ENCODE results near the gene SELENOO.
"Not testable (repeated sequence)": the region's sequence is repeated elsewhere in the genome, so short reads cannot be mapped to it uniquely, and the experiment has no call there.

Gene SELENOO

GRCh38 chr22:50197856-50198623, 2.8 kb upstream of the SELENOO start:
- H3K36me3 Mint-ChIP-seq = peaks cover 13% of the 10 kb centered on the region
- H3K4me3 Mint-ChIP-seq = no peak overlapping the region
- CTCF ChIA-PET = no interaction called here
- H3K27me3 Mint-ChIP-seq = no peaks in the 10 kb centered on the region
- H3K27ac Mint-ChIP-seq = no peak overlapping the region
- H3K4me1 Mint-ChIP-seq = peaks cover 17% of the 10 kb centered on the region
- no peaks in the 10 kb centered on the region for H3K9me3 Mint-ChIP-seq
- no peak for DNase-seq

DNA sequence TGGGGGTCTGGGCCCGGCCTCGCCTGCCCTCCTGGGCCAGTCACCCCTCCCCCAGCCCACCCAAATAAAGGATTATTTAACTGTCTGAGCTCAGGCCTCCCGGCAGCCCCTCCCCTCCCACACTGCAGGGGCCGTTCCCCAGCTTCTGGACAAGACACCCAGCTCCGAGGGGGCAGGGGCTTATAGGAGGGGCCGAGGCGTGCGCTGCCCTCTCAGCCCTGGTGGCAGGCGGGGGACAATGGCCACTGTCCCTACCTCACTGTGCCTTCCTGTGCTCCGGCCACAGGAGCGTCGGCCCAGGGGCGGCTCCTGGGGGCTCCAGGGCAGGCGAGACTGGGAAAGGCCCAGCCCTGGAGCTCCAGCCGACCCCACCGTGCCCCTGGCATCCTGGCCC, 2.2 kb upstream of the SELENOO start:
- no peaks in the 10 kb centered on the region for H3K9me3 Mint-ChIP-seq
- peaks cover 17% of the 10 kb centered on the region for H3K36me3 Mint-ChIP-seq
- H3K4me1 Mint-ChIP-seq = peaks cover 20% of the 10 kb centered on the region
- CTCF ChIA-PET = no interaction called here
- DNase-seq = no peak
- no peaks in the 10 kb centered on the region for H3K27me3 Mint-ChIP-seq
- H3K27ac Mint-ChIP-seq = peak overlapping the region; percentile 19
- no peak overlapping the region for H3K4me3 Mint-ChIP-seq

DNA sequence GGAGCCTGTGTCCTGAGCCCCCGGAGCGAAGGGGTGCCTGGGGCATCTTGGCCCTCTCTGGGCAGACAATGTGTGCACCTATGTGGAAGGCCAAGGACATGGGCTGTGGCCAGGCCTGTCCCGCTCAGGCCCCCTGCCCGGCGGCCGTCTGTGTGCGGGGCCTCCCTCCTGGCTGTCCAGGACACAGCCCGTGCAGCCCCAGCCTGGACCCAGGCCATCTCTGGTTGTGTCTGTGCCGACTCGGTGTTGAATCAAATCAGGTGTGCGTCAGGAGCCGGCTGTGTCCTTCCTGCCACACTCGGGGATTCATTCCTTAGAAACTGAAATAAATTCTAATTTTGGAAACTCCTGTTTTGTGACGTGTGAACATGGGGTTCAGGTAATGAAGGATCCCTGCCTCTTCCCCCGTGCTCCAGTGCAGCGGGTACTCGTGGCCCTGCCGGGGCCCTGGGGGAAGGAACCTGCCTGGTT, 1.5 kb upstream of the SELENOO start:
- Mint-ChIP-seq H3K4me3 (peak overlapping the region; percentile 66), H3K4me1 (peaks cover 23% of the 10 kb centered on the region), H3K27ac (peak overlapping the region; percentile 75), H3K27me3 (no peaks in the 10 kb centered on the region), H3K9me3 (no peaks in the 10 kb centered on the region), H3K36me3 (peaks cover 21% of the 10 kb centered on the region)
- CTCF ChIA-PET = no interaction called here
- DNase-seq = no peak

DNA sequence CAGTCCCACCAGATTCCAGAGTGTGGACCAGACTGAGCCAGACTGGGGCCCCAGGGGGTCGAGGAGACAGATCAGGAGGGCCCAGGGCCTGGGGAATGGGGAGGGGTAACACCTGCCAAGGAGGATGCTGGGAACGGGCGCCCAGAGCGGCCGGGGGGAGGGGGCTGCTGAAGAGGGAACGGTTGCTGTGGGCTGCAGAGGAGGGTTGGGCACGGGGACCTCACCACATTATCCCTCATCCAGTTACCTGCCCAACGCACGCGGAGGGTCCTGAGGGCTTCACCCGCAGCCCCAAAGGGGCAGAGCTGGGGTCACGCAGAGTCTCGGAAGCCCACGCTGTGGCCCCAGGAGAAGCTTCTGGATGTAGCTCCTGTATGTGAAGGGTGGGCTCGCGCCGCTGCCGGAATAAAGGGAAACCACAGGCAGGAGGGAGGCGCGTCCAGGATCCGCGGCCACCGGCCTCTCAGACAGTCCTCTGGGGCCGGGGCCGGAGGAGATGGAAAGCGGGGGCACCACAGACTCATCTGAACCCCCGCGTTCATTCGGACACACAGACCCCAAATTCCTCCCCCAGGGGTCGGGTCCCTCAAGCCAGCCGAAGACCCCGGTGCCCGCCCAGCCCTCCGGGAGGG, 866 bp upstream of the SELENOO start:
- Mint-ChIP-seq H3K27ac (peak overlapping the region; percentile 75), H3K4me3 (peak overlapping the region; percentile 66)
- CTCF ChIA-PET = no interaction called here

GRCh38 chr22:50201191-50202129, 649 bp downstream of the SELENOO start:
- peaks cover 32% of the 10 kb centered on the region for H3K36me3 Mint-ChIP-seq

More for the DNA sequence above, 866 bp upstream of the SELENOO start:
- Mint-ChIP-seq H3K9me3 (no peaks in the 10 kb centered on the region), H3K4me1 (peaks cover 27% of the 10 kb centered on the region), H3K36me3 (peaks cover 26% of the 10 kb centered on the region), H3K27me3 (no peaks in the 10 kb centered on the region)
- no peak for DNase-seq

DNA sequence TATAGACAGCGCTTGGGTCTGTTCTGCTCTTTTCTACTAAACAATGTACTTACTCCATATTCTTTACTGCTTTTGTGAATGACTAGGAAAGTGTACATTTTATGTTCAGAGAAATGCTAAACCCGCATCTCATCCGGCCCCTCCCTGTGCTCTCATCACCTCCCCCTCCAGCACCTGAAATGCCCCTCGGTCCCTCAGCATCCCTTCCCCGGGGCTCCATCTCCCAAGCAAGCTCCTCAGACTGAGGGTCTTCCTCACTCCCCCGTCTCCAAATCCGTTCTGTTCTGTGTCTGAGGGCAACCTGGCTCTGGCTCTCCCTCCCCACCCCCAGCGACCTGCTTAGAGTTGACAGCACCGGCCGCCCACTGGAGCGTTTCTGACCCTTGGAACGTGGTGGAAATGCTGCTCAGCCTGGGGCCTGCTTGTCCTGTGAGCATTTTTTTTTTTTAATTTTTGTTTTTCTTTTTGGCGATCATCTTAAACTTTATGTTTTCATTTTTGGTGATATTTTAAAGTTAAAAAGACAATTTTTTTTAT, 1.4 kb downstream of the SELENOO start:
- Mint-ChIP-seq H3K36me3 (peaks cover 33% of the 10 kb centered on the region), H3K9me3 (no peaks in the 10 kb centered on the region), H3K27ac (peak overlapping the region; percentile 75), H3K4me1 (peaks cover 30% of the 10 kb centered on the region), H3K27me3 (no peaks in the 10 kb centered on the region), H3K4me3 (peak overlapping the region; percentile 87)
- no peak for DNase-seq
- CTCF ChIA-PET = interaction anchor here (1.3 kb wide), 1 partner anchor 9 kb away, joined by 5 read pairs; no protein-coding TSS in a partner anchor

More at GRCh38 chr22:50201191-50202129, 649 bp downstream of the SELENOO start:
- H3K9me3 Mint-ChIP-seq = no peaks in the 10 kb centered on the region
- H3K27ac Mint-ChIP-seq = peak overlapping the region; percentile 75
- no peaks in the 10 kb centered on the region for H3K27me3 Mint-ChIP-seq
- CTCF ChIA-PET = interaction anchor here (1.3 kb wide), 1 partner anchor 10 kb away, joined by 5 read pairs; no protein-coding TSS in a partner anchor
- H3K4me1 Mint-ChIP-seq = peaks cover 30% of the 10 kb centered on the region
- peak overlapping the region; percentile 87 for H3K4me3 Mint-ChIP-seq
- peak; percentile 42 for DNase-seq

- CTCF ChIA-PET = interaction anchor here (1.0 kb wide), 1 partner anchor 55 kb away, joined by 4 read pairs; no protein-coding TSS in a partner anchor
- Mint-ChIP-seq H3K4me1 (peaks cover 30% of the 10 kb centered on the region), H3K27me3 (no peaks in the 10 kb centered on the region), H3K36me3 (peaks cover 35% of the 10 kb centered on the region), H3K27ac (no peak overlapping the region), H3K4me3 (no peak overlapping the region), H3K9me3 (no peaks in the 10 kb centered on the region)
- no peak for DNase-seq
Observed at GRCh38 chr22:50203288-50203687, 2.5 kb downstream of the SELENOO start.

DNA sequence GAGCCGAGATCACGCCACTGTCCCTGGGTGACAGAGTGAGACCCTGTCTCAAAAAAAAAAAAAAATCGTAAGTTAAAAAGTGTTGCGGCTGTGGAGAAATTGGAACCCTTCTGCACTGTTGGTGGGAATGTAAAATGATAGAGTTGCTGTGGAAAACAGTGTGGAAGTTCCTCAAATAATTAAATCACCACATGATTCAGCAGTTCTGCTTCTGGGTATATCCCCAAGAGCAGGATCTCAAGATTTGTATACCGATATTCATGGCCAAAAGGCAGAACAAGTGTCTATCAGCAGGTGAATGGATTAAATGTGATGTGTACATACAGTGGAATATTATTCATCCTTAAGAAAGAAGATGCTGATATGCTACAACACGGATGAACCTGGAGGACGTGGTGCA, 3.8 kb downstream of the SELENOO start:
- peaks cover 27% of the 10 kb centered on the region for H3K4me1 Mint-ChIP-seq
- peaks cover 35% of the 10 kb centered on the region for H3K36me3 Mint-ChIP-seq
- CTCF ChIA-PET = no interaction called here
- no peak overlapping the region for H3K27ac Mint-ChIP-seq
- no peaks in the 10 kb centered on the region for H3K9me3 Mint-ChIP-seq
- no peak for DNase-seq
- no peaks in the 10 kb centered on the region for H3K27me3 Mint-ChIP-seq
- no peak overlapping the region for H3K4me3 Mint-ChIP-seq

- CTCF ChIA-PET = interaction anchor here (0.6 kb wide), 1 partner anchor 253 kb away, joined by 4 read pairs; no protein-coding TSS in a partner anchor
- H3K27me3 Mint-ChIP-seq, H3K27ac Mint-ChIP-seq, H3K9me3 Mint-ChIP-seq, H3K4me3 Mint-ChIP-seq, DNase-seq: not testable (repeated sequence)
- H3K4me1 Mint-ChIP-seq = peaks cover 29% of the 10 kb centered on the region
- H3K36me3 Mint-ChIP-seq = peaks cover 36% of the 10 kb centered on the region
Observed at GRCh38 chr22:50204998-50205397, 4.2 kb downstream of the SELENOO start.

DNA sequence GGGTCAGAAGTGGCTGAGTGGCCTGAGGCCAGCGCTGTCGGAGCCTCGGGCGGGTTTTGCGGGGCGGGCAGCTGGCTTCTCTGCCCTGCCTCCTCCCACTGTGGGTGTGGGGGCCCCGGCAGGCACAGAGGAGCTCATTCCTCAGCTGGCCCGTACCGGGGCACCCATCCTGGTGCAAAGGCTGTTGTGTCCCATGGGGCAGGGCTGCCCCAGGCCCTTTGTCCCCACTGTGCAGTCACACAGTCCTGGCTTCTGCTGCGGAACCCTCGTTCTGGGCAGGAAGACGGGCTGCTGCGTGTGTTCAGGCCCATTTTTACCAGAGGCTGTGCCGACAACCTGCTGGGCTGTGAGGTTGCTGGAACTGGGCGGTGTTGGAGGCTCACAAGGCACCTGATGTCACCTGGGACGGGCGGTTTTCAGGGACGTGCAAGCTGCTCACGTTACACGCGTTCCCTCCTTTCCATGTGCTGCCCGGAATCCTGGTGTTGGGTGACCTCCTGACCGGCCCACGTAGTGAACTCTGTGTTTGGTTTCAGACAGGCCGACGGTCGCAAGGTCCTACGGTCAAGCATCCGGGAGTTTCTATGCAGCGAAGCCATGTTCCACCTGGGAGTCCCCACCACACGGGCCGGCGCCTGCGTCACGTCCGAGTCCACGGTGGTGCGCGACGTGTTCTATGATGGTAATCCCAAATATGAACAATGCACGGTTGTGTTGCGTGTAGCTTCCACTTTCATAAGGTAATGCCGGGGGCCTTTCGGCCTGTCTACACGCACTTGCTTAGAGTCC, 5.2 kb downstream of the SELENOO start:
- Mint-ChIP-seq H3K4me1 (peaks cover 29% of the 10 kb centered on the region), H3K4me3 (no peak overlapping the region), H3K36me3 (peaks cover 37% of the 10 kb centered on the region), H3K9me3 (no peaks in the 10 kb centered on the region), H3K27ac (no peak overlapping the region), H3K27me3 (no peaks in the 10 kb centered on the region)
- CTCF ChIA-PET = interaction anchor here (0.6 to 0.9 kb wide), 2 partner anchors 55 to 252 kb away, joined by 3 to 4 read pairs; partner anchors contain the start of gene MAPK12
- no peak for DNase-seq

GRCh38 chr22:50206599-50206998, 5.8 kb downstream of the SELENOO start:
- DNase-seq = no peak
- no peak overlapping the region for H3K27ac Mint-ChIP-seq
- no peak overlapping the region for H3K4me3 Mint-ChIP-seq
- H3K9me3 Mint-ChIP-seq = no peaks in the 10 kb centered on the region
- peaks cover 29% of the 10 kb centered on the region for H3K4me1 Mint-ChIP-seq
- H3K27me3 Mint-ChIP-seq = no peaks in the 10 kb centered on the region
- peaks cover 37% of the 10 kb centered on the region for H3K36me3 Mint-ChIP-seq
- CTCF ChIA-PET = interaction anchor here (0.9 kb wide), 1 partner anchor 54 kb away, joined by 3 read pairs; the partner anchor contains the start of gene MAPK12

DNA sequence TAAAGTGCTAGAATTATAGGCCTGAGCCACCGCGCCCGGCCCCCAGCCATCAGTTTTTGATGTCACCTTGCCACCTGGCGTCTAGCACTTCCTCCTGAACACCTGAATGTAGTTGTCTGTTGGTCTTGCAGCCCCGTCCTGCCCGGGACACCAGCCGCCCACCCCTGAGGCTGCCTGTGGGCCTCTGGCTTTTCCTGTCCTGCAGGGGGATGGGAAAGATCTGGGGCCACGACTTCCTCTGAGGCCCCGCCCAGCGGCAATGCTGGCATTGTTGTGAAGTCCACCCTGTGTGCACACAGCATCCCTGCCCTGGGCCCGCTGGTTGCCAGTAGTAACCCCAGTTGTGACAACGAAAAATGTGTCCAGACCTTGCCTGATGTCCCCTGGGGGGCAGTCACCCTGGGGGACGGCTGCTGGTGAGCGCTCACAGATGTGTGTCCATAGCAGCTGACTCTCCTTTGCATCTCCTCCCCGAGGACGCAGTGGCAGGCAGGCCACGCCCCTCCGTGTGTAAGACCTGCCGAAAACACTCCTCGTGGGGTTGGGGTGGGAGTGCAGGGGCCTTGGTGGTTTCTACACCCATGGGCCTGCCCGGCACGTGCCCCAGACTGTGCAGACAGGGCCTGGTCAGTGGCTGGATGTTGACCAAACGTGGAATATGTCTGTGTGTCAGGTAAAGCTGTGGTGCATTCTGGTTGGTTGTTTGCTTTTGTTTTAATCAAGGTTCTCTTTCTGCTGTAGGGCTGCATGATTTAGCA, 6.8 kb downstream of the SELENOO start:
- Mint-ChIP-seq H3K4me1 (peaks cover 22% of the 10 kb centered on the region), H3K27ac (no peak overlapping the region), H3K36me3 (peaks cover 37% of the 10 kb centered on the region), H3K4me3 (no peak overlapping the region), H3K9me3 (no peaks in the 10 kb centered on the region), H3K27me3 (no peaks in the 10 kb centered on the region)
- DNase-seq = no peak
- CTCF ChIA-PET = interaction anchor here (1.3 to 2.1 kb wide), 4 partner anchors 13 to 63 kb away, joined by 4 to 14 read pairs (median 6); no protein-coding TSS in a partner anchor

Data from activated naive CD4-positive, alpha-beta T cell treated with anti-CD3 and anti-CD28 coated beads, Interleukin-2, amount 10 ng/mL, durations not matched to agents 7 days and 5 days (primary cell).